IPS-NIHi11 (cell line): ENCODE results near the gene SIVA1.

Experiments
- DNase-seq: peaks from one replicate; pipeline ENCODE4 v3.0.0; 2012; ENCODE audit warnings: mixed read lengths, low spot score

Gene SIVA1

DNA sequence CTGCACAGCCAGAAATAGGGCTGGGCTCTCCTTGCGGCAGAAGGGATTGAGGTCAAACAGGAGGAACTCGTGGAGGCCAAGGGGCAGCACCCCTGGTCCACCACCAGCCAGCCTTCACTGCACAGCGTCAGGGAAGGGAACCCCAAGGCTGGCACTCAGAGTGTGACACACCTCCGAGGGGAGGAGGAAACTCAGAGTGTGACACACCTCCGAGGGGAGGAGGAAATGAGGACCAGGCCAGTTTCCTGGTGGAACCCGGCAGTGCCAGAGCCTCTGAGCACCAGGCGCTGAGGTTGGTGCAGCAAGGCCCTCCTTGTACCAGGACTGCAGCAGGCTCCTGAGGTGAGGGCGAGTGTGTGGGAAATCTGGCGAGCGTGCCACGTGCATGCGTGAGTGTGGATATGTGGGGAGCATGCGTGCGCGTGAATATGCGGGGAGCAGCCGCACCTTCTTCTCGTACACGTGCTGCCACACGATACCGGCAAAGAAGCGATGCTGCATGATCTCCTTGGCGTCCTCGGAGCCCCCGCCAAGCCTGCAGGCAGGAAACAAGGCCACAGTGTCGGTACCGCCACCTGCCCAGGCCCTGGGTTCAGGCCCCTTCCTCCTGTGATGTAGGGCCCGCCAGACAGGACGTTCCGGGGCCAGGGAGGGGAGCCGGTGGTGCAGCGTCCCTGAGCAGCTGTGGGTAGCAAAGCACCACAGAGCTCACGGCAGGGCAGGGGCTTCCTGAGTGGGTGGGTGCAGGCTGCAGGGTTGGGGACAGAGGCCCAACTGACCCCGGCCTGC, 19.2 kb downstream of the SIVA1 start:
- no peak for DNase-seq

DNA sequence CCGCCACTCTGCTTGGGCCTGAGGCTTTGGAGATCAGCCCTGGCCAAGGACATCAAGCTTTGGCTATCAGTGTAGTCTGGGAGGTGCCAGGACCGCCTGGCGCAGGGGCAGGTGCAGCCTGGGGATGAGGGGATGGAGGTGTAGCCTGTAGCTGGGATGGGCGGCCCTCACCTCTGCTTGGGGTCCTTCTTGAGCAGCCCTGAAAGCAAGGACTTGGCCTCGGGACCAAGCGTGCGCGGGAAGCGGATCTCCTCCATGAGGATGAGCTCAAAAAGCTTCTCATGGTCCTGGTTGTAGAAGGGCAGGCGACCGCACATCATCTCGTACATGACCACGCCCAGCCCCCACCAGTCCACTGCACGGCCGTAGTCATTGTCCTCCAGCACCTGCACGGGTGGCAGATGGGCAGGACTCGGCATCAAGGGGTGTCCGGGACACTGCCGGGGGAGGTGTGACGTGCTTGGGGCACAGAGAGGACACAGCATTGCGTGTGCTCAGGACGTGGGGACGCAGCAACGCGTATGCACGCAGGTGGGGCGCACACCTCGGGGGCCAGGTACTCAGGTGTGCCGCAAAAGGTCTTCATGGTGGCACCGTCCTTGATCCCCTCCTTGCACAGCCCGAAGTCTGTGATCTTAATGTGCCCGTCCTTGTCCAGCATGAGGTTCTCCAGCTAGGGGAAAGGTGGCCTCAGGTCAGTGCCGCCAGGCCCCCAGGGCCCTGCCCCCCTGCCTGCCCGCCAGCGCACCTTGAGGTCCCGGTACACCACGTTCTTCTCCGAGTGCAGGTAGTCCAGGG, 20.0 kb downstream of the SIVA1 start:
- no peak for DNase-seq

DNA sequence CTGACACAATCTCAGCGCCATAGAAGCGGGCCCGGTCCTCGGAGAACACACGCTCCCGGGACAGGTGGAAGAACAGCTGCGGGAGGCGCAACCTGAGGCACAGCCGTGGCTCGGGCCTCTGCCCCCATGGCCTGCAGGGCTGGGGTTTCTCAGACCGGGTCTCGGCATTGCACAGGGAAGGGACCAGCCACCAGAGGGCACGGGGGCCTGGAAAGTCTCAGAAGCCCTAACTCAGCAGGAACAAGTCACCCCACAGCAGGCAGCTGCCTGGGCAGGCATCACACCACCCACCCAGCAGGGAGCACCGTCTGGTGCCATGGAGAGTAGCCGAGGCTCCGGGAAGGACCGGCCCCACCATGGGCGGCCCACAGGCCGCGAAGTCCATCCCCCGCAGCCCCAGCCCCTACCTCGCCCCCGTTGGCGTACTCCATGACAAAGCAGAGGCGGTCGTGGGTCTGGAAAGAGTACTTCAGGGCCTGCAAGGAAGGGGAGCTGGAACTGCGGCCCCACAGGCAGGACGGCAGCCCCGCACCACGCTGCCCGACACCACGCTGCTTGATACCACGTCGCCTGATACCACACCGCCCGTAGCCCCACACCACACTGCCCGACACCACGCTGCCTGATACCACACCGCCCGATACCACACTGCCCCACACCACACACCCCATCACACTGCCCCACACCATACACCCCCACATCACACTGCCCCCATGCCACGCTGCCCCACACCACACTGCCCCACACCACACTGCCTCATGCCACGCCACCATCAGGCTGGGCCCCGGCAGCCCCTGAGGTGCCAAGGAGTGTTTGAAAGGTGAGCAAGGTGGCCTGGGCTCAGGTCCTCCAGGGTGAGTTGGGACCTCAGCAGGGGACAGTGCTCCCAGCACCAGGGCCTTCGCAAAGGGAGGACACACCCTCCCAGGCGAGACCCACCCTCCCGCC, 20.8 kb downstream of the SIVA1 start:
- no peak for DNase-seq

DNA sequence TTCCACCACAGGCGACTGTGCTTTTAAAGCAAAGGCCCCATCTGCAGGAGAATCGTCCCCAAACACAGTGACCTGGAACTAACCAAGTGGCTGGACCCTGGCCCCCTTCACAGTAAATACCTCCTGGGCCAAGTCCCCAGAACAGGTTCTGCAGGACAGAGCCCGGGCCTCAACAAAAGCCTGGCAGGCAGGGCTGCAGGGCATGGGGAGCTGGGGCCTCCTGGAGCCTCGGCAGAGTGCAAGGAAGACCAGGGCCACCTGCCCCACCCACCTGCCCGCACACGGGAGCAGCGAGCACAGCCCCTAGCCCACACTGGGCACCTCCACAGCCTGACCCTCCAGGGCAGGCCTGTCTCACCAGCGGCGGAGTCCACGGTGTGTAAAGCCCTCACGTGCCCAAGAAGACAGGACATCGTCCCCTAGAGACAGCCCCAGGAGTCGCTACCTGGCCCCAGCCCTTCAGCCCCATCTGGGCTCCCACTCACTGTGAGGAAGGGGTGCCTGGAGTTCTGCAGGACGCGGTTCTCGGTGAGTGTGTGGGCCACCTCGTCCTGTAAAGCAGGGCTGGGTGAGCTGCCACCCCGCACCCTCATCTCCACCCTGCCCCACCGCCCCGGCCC, 21.6 kb downstream of the SIVA1 start:
- no peak for DNase-seq

DNA sequence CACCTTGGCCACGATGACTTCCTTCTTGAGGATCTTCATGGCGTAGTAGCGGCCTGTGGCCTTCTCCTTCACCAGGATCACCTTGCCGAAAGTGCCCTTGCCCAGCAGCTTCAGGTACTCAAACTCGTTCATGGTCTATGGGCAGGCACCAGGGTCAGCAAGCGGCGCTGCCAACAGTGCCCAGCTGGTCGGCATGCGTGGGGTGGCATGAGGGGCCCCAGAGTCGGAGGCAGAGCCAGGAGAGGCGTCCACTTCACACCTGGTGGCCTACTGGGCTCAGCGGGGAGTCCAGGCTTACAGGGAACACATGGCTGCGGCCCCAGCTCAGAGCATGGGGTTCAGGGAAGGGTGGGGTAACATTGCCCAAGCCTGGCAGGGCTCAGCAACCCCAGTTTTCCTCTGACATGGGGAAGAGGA, 22.1 kb downstream of the SIVA1 start:
- no peak for DNase-seq

DNA sequence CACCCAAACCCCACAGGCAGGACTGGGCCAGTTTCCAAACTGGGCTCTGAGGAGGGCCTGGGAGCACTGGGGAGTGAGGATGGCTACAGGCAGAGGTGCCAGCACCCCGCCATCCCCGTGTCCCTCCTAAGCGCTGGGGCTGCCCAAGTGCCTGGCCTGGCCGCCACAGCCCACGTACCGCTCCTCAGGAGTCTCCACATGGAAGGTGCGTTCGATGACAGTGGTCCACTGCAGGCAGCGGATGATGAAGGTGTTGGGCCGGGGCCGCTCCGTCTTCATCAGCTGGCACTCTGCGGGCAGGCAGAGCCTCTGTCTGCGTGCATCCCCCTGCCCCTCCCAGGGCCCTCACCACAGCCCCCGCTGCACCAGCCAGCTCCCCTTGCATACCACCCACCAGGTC, 23.5 kb downstream of the SIVA1 start:
- no peak for DNase-seq

DNA sequence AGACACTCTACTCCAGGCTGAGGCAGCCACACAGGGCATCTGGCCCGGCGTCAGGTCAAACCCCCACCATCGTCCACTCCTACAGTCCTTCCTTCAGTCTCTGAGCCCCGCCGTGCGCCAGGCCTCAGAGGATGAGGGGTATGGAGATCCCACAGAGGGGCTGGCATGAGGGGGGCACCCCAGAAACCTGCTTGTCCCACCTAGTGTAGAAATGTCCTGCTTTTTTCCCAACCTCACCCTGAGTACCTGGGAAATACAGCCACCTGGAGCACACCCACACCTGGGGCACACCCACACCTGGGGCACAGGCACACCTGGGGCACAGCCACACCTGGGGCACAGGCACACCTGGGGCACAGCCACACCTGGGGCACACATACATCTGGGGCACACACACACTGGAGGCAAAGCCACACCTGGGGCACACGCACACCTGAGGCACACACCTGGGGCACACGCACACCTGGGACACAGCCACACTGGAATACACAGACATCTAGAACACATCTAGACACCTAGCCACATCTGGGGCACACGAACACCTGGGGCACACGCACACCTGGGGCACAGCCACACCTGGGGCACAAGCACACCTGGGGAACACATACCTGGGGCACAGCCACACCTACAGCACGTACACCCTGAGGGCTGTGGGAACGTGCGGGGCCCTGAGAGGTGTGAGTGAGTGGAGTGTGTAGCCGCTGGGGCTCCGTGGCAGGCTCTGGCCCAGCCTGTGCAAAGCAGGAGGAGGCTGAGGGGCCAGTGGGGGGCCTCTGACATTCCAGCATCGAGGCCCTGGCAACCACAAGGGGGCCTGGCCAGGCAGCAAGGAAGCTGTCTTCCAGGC, 24.2 kb downstream of the SIVA1 start:
- DNase-seq, result peak; percentile 72

DNA sequence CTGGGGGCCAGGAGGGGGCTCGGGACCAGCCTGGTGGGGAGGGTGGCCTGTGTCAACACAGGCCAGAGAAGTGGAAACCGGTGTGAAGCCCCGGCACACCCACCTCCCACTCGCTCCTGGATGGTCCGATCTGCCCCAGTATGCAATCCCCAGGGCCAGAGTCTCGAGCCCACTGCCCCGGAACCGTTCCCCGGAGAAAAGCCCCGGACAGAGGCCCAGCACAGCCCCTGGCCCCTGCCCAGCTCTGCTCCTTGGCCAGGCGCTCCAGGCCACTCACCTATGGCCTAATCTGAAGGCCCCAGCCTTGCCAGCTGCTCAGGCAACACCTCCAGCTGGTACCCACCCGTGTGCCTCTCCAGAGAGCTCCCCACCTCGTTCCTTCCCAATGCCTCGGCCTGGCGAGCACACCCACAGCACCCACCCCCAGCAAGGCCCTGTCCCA, 24.9 kb downstream of the SIVA1 start:
- DNase-seq, result no peak

DNA sequence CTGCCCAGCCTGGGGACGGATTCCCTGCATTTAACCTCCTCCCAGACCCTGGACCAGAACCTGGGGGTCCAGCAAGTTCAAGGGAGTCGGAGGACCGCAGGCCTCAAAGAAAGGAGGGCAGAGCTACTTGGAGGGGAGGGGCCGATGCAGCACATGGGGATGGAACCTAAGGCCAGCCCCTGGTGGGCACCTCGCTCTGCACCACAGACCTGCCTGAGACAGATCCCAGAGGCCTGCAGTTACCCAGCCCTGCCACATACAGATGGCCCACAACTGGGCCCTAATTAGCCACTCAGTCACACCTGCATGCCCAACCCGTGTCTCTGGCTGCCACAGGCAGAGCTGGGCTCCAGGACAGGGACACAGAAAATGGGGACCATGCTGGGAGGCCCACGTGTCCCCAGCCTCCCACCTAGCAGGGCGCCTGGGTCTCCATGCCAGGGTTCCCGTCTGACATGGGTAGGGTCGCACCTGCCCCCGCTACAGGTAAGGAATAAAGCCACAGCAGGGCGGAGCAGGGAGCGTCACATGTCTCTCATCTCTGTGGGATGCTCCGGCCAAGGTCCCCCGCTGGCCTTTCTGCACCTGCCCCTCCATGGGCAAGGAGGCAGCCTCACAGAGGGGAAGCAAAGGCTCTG, 25.9 kb downstream of the SIVA1 start:
- DNase-seq, result no peak

DNA sequence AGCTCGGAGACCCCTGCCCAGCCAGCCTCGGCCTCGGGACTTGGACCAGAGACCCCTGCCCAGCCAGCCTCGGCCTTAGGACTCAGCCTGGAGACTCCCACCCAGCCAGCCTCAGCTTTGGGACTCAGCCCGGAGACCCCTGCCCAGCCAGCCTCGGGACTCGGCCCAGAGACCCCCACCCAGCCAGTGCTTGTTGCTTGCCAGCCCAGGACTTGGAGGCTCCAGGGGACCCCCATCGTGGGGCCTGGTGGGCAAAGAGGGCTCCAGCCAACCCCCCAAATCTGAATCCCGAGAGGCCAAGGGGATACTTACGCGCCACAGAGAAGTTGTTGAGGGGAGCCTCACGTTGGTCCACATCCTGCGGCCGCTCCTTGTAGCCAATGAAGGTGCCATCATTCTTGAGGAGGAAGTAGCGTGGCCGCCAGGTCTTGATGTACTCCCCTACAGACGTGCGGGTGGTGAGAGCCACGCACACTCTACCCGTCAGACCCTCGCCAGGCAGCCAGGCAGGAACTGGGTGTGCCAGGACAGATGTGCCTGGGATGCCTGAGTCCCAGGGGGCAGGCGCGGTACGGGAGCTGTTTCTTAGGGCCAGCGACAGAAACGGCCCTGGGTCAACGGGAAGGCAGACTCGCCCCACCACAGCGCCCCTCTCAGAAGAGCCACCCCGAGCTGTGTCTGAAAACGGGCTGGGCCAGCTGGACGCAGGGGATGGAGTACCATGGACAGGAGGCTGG, 27.0 kb downstream of the SIVA1 start:
- DNase-seq, result no peak

DNA sequence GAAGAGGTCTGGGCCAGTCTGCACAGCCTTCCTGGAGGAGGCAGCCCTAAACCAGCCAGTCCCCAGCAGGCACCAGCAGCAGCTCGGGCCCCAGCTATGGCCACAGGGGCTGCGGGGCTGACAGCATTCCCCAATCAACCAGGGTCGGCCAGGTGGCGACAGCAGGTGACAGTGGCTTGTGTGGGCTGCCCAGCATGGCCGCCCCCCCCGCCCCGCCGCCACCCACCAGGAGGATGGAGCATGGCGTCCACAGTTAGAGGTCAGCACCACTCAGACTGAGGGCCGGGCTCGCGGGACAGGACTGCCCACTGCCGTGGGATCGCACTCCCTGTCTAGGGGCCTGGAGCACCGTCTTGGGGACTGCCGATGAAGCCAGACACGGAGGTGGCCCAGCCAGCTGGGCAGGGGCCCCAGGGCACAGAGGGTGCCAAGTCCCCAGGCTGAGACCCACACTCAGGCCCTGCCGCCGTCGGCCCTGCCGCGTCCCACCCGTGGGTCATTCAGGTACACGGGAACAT, 27.6 kb downstream of the SIVA1 start:
- DNase-seq, result no peak

DNA sequence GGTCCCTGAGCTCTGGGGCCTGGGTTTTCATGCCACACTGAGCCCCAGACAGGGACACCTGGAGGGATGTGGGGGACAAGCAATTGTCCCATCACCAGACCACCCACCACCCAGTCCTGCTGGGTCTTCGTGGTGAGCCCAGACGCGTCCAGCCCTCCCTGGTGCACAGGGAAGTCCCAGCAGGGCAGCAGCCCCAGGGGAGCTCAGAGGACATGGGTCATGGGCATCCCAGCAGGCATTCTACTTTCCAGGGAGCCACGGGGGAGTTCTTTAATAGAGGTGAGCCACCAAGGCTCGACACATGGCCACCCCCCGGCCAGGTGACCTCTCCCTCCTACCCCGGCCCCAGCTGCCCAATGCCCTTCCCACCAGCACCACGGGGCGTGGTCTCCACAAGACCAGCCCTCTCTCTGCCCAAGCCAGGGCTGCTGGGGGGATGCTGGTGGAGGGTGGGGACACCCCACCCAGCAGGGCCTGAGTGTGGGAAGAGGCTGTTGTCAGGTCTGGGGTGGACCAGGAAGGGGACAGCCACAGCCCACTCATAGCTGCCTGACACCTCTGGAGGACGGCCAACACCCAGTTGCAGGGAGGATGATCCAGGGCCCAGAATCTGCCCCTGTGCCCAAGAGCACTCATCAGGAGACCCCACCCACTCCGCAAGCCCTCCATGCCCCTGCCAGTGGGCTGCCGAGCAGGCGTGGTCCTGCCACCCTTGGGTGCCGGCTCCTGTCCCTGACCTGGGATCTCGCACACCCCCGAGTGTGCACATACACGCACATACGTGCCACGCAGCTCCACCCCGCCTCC, 28.5 kb downstream of the SIVA1 start:
- DNase-seq, result no peak

DNA sequence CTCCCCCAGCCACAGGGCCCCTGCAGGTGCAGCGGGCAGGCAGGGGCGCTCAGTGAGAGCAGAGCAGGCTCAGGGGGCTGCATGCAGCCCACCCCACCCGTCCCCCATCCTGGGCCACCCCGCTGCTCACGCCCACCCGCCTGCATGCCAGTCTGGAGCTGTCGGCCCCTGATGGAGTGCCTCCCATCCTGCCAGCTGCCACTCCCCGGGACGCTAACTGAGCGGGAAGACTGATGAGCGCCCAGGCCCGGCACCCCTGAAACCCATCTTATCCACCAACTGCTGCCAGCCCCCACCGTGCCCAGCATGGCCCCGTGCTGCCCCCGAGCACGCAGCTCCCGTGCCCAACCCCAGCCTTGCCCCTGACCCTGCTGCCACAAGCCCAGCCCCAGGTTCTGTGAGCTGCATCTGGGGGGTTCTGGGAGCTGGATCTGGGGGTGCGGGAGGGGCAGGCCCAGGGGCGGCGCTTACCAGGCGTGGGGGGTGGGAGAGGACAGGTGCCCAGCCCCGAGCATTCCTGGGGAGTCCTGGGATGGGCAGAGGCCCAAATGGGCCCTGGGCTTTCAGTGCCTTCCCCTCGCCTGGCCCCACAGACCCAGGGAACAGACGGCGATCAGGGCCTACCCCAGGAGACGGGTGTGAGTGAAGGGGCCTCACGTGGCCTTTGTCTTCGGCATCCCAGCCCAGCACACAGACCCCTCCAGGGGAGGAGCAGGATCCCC, 29.3 kb downstream of the SIVA1 start:
- DNase-seq, result no peak

DNA sequence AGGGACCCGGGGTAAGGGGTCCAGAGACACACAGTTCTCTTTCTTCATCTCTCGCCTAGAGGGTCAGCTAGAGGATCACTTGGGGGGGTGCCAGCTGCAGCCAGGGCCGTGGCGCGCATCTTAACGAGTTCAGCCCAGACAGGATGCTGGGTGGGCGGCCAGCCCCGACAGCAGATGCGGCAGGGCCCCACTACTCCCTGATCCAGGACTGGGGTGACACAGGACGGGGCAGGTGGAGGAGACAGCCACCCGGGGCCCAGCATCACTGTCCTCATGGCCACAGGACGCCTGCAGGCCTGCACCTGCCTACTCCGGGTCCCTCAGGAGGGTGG, 29.8 kb downstream of the SIVA1 start:
- no peak for DNase-seq

DNA sequence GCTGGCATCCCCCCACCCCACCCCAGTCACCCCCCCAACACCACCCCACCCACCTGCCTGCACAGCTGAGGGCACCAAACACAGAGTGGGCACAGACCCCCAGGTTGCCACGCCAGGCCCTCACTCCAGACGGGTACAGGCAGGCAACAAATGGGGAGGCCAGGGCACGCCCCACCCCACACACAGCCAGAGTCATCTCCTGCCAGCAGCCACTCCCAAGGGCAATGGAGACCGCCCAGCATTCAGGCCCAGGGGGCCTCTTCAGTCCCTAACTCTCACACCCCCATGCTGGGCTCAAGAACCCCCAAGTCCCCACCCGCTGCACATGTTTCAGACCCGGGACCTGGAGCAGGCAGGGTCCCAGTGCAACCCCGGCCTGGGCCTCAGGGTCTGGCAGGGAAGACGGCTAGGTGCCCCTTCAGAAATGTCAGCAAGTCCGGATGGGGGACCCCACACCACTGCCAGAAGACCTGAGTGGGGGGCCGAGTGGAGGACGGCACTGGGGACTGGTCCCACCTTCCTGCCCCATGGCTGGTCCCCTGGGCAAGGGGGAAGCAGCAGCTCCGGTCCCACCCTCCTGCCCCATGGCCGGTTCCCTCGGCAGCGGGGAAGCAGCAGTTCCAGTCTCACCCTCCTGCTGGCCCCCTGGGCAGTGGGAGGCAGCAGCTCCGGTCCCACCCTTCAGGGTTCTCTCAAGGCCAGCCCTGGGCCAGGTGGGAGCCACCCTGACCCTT, 30.7 kb downstream of the SIVA1 start:
- DNase-seq, result no peak

DNA sequence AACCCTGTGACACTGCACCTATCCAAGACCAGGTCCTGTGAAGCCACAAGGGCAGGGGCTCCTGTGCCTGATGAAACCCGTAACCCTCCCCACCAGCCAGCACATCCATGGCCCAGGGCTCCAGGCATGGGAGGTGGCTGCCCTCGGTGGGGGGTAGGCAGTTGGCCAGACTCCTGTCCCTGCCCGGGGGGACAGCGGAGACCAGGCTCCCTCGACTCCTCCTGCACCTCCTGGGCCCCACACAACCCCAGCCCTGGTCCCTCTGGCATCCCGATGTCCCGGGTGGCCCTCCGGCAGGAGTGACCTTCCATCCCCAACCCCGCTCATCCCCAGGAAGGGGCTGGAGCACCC, 31.2 kb downstream of the SIVA1 start:
- DNase-seq, result no peak
